B cell (primary cell): ENCODE results near the gene FDXACB1.

Experiments used
- EZH2 ChIP-seq: IDR thresholded peaks from 2 replicates; pipeline ENCODE4 v1.6.1; 2012; ENCODE audit warnings: borderline replicate concordance, low read depth, mild to moderate bottlenecking, moderate library complexity, low read length; ENCODE audit not compliant: insufficient read depth, poor library complexity, severe bottlenecking
- TF ChIP-seq, protein P1 (sequence below): fragments of 200-600 bp; IDR thresholded peaks from one replicate; pipeline ENCODE4 v1.8.0; 2022; ENCODE audit warnings: antibody characterized with exemption, mild to moderate bottlenecking

DNA sequence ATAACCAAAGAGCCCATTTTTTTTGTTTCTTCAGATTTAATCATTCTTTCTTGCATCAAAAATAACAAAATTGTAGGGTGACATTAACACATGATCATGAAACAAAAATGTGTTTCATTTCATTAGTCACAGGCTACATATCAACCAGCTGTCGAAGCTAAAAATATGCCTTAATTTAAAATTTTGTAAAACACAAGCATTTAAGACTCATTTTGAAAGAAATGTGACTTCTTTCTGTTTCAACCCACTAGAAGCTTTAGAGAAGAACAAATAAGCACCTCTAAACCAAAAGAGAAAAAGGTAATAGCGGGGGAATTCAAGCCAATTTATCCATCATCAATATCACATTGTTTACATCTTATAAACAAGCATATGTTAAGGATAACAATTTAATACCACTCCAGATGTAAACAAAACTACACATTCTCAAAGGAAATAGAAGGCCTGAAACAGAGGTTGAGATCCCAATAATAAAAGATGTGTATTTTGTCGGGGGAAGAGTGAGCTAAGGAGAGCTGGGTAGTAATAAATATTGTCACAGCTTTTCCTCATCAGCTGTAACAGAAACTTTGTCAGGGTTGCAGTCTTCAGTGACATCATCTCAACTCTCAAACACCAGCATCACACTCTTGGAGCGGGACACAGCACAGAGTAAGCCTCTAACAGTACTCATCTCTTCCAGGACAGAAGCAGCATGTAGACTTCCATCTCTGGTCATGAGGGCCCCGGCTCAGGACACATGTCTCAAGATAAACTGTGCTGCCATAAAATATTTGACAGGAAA is 49.6 kb downstream of the FDXACB1 start:
- no peak for TF ChIP-seq EZH2
- TF ChIP-seq, protein P1, sequence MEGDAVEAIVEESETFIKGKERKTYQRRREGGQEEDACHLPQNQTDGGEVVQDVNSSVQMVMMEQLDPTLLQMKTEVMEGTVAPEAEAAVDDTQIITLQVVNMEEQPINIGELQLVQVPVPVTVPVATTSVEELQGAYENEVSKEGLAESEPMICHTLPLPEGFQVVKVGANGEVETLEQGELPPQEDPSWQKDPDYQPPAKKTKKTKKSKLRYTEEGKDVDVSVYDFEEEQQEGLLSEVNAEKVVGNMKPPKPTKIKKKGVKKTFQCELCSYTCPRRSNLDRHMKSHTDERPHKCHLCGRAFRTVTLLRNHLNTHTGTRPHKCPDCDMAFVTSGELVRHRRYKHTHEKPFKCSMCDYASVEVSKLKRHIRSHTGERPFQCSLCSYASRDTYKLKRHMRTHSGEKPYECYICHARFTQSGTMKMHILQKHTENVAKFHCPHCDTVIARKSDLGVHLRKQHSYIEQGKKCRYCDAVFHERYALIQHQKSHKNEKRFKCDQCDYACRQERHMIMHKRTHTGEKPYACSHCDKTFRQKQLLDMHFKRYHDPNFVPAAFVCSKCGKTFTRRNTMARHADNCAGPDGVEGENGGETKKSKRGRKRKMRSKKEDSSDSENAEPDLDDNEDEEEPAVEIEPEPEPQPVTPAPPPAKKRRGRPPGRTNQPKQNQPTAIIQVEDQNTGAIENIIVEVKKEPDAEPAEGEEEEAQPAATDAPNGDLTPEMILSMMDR = no peak
